ENCODE data around the gene ZNF724.

ZNF724 gene

GRCh38 chr19:23241419-23241818 lies 8.8 kb downstream of the ZNF724 start:
- DNase-seq (ENCODE audit: low spot score), result no peak

GRCh38 chr19:23222998-23223652 lies 27.1 kb downstream of the ZNF724 start:
- DNase-seq (ENCODE audit: low spot score), result no peak

GRCh38 chr19:23203841-23204344 lies 46.3 kb downstream of the ZNF724 start:
- DNase-seq (ENCODE audit: low spot score), result no peak

- no peak for DNase-seq (ENCODE audit: low spot score)
These were observed 59.9 kb downstream of the ZNF724 start for GRCh38 chr19:23190341-23190740.

- DNase-seq (ENCODE audit: low spot score), result no peak
These were observed 66.9 kb downstream of the ZNF724 start for GRCh38 chr19:23183251-23183650.

All from left forelimb (tissue), 1 donor.